DMS114 treated with DMSO at 0.1 percent for 48 hours (cell line): ENCODE measurements around the gene KRT3.

ENCODE experiments used
- DNase-seq: peaks from one replicate; lab custom pipeline; 2025; ENCODE audit not compliant: unreplicated experiment; lab: John Stamatoyannopoulos, UW

Gene KRT3

GRCh38 chr12:52740584-52740983, 55.3 kb downstream of the KRT3 start:
- DNase-seq, result no peak

DNA sequence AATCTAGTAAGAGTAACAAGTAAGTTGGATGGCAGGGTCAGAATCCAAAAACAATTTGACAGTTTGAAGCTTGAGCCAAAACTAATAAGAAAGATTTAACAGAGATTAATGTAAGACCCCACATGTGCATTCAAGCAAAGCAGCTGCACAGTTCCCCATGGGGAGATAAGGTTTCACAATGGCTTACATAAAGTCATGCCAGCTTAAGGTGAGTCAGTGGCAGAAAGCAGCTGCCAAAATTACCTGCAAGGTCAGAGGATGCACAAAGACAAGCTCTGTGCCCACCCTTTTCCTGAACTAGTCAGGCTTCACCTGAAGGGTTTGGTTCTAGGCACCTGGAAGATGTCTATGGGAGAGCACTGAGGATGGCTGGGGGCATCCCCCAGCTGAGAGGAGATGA, 56.0 kb downstream of the KRT3 start:
- no peak for DNase-seq
